GM23338 (cell line): ENCODE measurements around the gene RNF112.

Experiments used
- CTCF ChIP-seq, 2 experiments: fragments of 200-600 bp in 1 of 2; sonication (generic) in 1 of 2; conservative IDR thresholded peaks; 2 replicates each; pipeline versions ENCODE4 v1.5.1 to v1.6.1; 2016 to 2017; ENCODE audit warnings: antibody characterized with exemption in 2 of 2, low read depth in 2 of 2, mild to moderate bottlenecking in 2 of 2, moderate library complexity in 1 of 2
- EZH2 ChIP-seq: fragments of 200-600 bp; sonication (generic); IDR thresholded peaks from one replicate; pipeline ENCODE4 v1.8.0; 2017; ENCODE audit warnings: antibody characterized with exemption, mild to moderate bottlenecking, low read depth; ENCODE audit not compliant: unreplicated experiment
- POLR2AphosphoS5 ChIP-seq: IDR thresholded peaks from 2 replicates; pipeline ENCODE4 v1.6.1; 2016; ENCODE audit warnings: antibody characterized with exemption, low read depth

- TF ChIP-seq CTCF (conservative IDR thresholded peaks at IDR 0.05; ENCODE audit: low read depth in 2 of 2) = no peak
- TF ChIP-seq POLR2AphosphoS5 = no peak
- no peak for TF ChIP-seq EZH2
Measured at GRCh38 chr17:19384723-19385391, 26.2 kb upstream of the RNF112 start.
